Retinal pigment epithelial cell (primary cell): ENCODE measurements around the gene MCL1.
"Not testable (repeated sequence)": the region's sequence is repeated elsewhere in the genome, so short reads cannot be mapped to it uniquely, and the experiment has no call there.

Experiments used
- DNase-seq: peaks from one replicate; pipeline ENCODE4 v3.0.0-alpha.2; 2010; ENCODE audit warnings: low read depth
- H3K4me3 ChIP-seq: 2 replicates; pipeline ENCODE4 v1.5.1; 2011; ENCODE audit warnings: mild to moderate bottlenecking, low read length, control low read depth, moderate library complexity
- CTCF ChIP-seq: conservative IDR thresholded peaks from 2 replicates; pipeline ENCODE4 v1.5.1; 2011; ENCODE audit warnings: low read depth, low read length, control low read depth, inconsistent platforms

The MCL1 gene

GRCh38 chr1:150572918-150573647, 6.3 kb downstream of the MCL1 start:
- peak overlapping the region; percentile 9 for H3K4me3 ChIP-seq
- DNase-seq, result no peak
- no peak for TF ChIP-seq CTCF

DNA sequence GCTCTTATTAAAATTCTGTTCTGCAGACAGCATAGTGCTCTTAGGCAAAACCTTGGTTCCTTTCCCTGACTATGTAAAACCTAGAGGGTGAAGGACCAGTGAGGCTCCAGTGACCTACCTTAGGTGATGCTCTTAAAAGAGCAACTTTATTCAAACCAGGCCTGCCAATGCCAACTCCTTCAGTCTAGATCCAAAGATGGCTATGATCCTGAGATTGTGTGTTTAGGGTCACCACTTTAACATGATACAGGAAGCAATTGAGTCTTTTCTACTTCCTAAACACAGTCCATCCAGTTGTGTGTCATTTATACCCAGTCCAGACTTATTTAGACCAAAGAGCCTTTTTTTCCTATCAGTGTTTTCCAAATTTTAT, 10.8 kb downstream of the MCL1 start:
- DNase-seq, result no peak
- no peak overlapping the region for H3K4me3 ChIP-seq
- TF ChIP-seq CTCF, result no peak

- H3K4me3 ChIP-seq, result peak overlapping the region; percentile 29
- TF ChIP-seq CTCF, result no peak
- peak; percentile 99 for DNase-seq
Observed at GRCh38 chr1:150567717-150568593, 11.5 kb downstream of the MCL1 start.

- DNase-seq, result no peak
- TF ChIP-seq CTCF, result no peak
Observed at GRCh38 chr1:150567341-150567716, 12.1 kb downstream of the MCL1 start.

GRCh38 chr1:150566589-150567340, 12.6 kb downstream of the MCL1 start:
- DNase-seq, result no peak
- no peak overlapping the region for H3K4me3 ChIP-seq
- TF ChIP-seq CTCF, result no peak

More at GRCh38 chr1:150567341-150567716, 12.1 kb downstream of the MCL1 start:
- peak overlapping the region; percentile 29 for H3K4me3 ChIP-seq

- not testable (repeated sequence) for H3K4me3 ChIP-seq, DNase-seq
Observed at GRCh38 chr1:150565240-150565991, 14.0 kb downstream of the MCL1 start.
